Smooth muscle cell (in vitro differentiated cells): ENCODE data around the gene WNT3. TPM values are rescaled to one million over a fixed set of nuclear protein-coding genes. Genes with fewer than 3 reads are reported as not detected.

Experiments
- DNase-seq: peaks from one replicate; lab custom pipeline; 2025; ENCODE audit not compliant: unreplicated experiment; lab: John Stamatoyannopoulos, UW
- H2AFZ ChIP-seq: fragments of 200-600 bp; sonication (generic); 2 replicates; pipeline ENCODE4 v1.6.0; 2016; ENCODE audit warnings: antibody characterized with exemption, low read depth, mild to moderate bottlenecking
- H3F3A ChIP-seq: fragments of 200-600 bp; sonication (generic); 2 replicates; pipeline ENCODE4 v1.6.0; 2017; ENCODE audit warnings: antibody characterized with exemption, low read depth
- H3K27ac ChIP-seq: fragments of 200-600 bp; sonication (generic); 2 replicates; pipeline ENCODE4 v1.5.1; 2016; ENCODE audit warnings: low read depth, mild to moderate bottlenecking
- H3K27me3 ChIP-seq: fragments of 200-600 bp; sonication (generic); 2 replicates; pipeline ENCODE4 v1.6.1; 2016; ENCODE audit warnings: low read depth, mild to moderate bottlenecking
- H3K36me3 ChIP-seq: fragments of 200-600 bp; sonication (generic); 2 replicates; pipeline ENCODE4 v1.5.1; 2016; ENCODE audit warnings: low read depth
- H3K4me1 ChIP-seq: fragments of 200-600 bp; sonication (generic); 2 replicates; pipeline ENCODE4 v1.5.1; 2016; ENCODE audit warnings: low read depth
- H3K4me2 ChIP-seq: fragments of 200-600 bp; sonication (generic); 2 replicates; pipeline ENCODE4 v1.6.0; 2016; ENCODE audit warnings: mild to moderate bottlenecking
- H3K4me3 ChIP-seq: fragments of 200-600 bp; sonication (generic); 2 replicates; pipeline ENCODE4 v1.5.1; 2016; ENCODE audit warnings: mild to moderate bottlenecking
- H3K79me2 ChIP-seq: fragments of 200-600 bp; sonication (generic); 2 replicates; pipeline ENCODE4 v1.6.0; 2016; ENCODE audit warnings: low read depth, mild to moderate bottlenecking
- H3K9ac ChIP-seq: fragments of 200-600 bp; sonication (generic); 2 replicates; pipeline ENCODE4 v1.6.0; 2016; ENCODE audit warnings: low read depth
- H3K9me3 ChIP-seq: fragments of 200-600 bp; sonication (generic); replicated peaks from 2 replicates; pipeline ENCODE4 v1.5.1; 2016; ENCODE audit warnings: low read depth
- H4K20me1 ChIP-seq: fragments of 200-600 bp; sonication (generic); 2 replicates; pipeline ENCODE4 v1.6.0; 2016; ENCODE audit warnings: low read depth
- WGBS: methylation state at CpG from one replicate; pipeline ENCODE4 v1.1.7; 2016; ENCODE audit warnings: low lambda C conversion rate; 5-methylcytosine and 5-hydroxymethylcytosine counted together
- polyA plus RNA-seq: library from polyadenylated mRNA; unstranded; fragments of >200 nt; fragmentation: Nextera tagmentation; extraction: Ambion mirVana; gene quantifications from 2 replicates; pipeline ENCODE4 v1.2.1, GENCODE V29; 2016
- total RNA-seq: library from RNA; depleted of rRNA; stranded (reverse); fragments of >200 nt; gene quantifications from 2 replicates; pipeline ENCODE4 v1.2.3, GENCODE V29; 2014
- TF ChIP-seq, protein P1 (sequence below): fragments of 200-600 bp; sonication (generic); IDR thresholded peaks from 2 replicates; pipeline ENCODE4 v1.5.1; 2017; ENCODE audit warnings: borderline replicate concordance, mild to moderate bottlenecking, antibody characterized with exemption; ENCODE audit not compliant: insufficient read depth, poor library complexity, severe bottlenecking

WNT3 gene
- total and polyA plus RNA-seq, 2 experiments from 2014 or later = 2.9 to 6.2 TPM

DNA sequence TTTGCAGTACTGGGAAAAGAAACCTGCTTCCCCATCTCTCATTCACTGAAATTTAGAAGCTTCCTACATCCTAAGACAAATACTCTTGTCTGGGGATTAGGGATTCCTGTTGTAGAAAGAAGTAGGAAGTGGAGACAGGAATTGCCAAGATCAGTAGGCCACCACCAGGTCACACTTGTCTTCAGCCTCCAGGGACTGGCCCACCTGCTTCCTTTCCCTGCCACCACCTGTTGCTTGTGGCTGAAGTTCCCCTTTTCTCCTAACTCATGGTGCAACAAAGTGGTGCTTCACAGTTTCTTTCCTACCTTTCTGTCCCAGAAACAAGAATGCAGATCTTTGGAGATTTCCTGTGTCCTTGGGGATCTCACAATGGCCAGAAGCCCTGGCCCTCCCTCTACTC, 82.4 kb downstream of the WNT3 start:
- Histone ChIP-seq H3K79me2 (no peaks in the 10 kb centered on the region), H3K4me3 (no peak overlapping the region), H3K4me2 (no peak overlapping the region), H3K27ac (no peak overlapping the region), H3K36me3 (no peaks in the 10 kb centered on the region), H3K4me1 (peaks cover 25% of the 10 kb centered on the region), H2AFZ (no peak overlapping the region), H3F3A (no peaks in the 10 kb centered on the region), H3K9me3 (no peaks in the 10 kb centered on the region), H3K27me3 (no peaks in the 10 kb centered on the region), H4K20me1 (no peaks in the 10 kb centered on the region), H3K9ac (no peak overlapping the region)
- DNase-seq = no peak
- TF ChIP-seq, protein P1, sequence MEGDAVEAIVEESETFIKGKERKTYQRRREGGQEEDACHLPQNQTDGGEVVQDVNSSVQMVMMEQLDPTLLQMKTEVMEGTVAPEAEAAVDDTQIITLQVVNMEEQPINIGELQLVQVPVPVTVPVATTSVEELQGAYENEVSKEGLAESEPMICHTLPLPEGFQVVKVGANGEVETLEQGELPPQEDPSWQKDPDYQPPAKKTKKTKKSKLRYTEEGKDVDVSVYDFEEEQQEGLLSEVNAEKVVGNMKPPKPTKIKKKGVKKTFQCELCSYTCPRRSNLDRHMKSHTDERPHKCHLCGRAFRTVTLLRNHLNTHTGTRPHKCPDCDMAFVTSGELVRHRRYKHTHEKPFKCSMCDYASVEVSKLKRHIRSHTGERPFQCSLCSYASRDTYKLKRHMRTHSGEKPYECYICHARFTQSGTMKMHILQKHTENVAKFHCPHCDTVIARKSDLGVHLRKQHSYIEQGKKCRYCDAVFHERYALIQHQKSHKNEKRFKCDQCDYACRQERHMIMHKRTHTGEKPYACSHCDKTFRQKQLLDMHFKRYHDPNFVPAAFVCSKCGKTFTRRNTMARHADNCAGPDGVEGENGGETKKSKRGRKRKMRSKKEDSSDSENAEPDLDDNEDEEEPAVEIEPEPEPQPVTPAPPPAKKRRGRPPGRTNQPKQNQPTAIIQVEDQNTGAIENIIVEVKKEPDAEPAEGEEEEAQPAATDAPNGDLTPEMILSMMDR = no peak

GRCh38 chr17:46733837-46734475, 84.5 kb downstream of the WNT3 start:
- peak overlapping the region; percentile 34 for H3K4me2 ChIP-seq
- H3K36me3 ChIP-seq = no peaks in the 10 kb centered on the region
- no peaks in the 10 kb centered on the region for H3F3A ChIP-seq
- H3K9me3 ChIP-seq = no peaks in the 10 kb centered on the region
- H3K27ac ChIP-seq = peak overlapping the region; percentile 4
- WGBS = 93% methylated on average over 1 of the region's 1 CpG
- no peak for DNase-seq
- no peak overlapping the region for H3K4me3 ChIP-seq
- H3K9ac ChIP-seq = no peak overlapping the region
- H3K27me3 ChIP-seq = no peaks in the 10 kb centered on the region
- TF ChIP-seq, protein P1 = no peak
- H2AFZ ChIP-seq = no peak overlapping the region
- no peaks in the 10 kb centered on the region for H4K20me1 ChIP-seq
- H3K4me1 ChIP-seq = peaks cover 25% of the 10 kb centered on the region
- H3K79me2 ChIP-seq = no peaks in the 10 kb centered on the region

DNA sequence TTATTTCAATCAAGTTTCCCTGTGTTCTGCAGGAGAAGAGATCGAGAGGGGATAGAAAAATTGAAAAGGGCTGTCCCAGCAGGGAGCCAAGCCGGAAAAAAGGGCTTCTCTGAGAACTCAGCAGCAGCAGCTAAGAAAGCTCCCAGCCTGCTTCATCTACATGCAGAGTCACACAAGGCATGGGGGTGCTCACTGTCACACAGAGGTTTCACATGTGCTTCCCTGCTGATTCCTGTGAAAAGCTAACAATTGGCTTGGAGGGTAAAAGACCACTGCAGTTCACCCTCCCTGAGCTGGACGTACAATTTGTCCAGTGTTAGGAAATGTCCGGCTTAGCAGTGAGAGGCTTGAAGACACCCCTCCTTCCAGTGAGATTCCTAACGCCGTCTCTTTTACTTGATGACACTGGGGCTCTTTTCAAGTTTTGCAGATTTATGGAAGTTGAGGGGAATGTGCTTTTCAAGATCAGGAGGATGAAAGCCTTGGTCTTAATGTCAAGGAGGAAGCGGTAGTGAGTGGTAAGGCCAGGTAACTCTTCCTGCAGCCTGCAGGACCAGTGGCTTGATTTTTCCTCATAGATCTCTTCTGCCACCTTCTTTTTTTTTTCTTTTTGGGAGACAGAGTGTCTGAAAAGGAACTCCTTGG, 85.6 kb downstream of the WNT3 start:
- H3K79me2 ChIP-seq = no peaks in the 10 kb centered on the region
- H3K9ac ChIP-seq = no peak overlapping the region
- DNase-seq = no peak
- no peak overlapping the region for H2AFZ ChIP-seq
- H3K4me3 ChIP-seq = no peak overlapping the region
- no peak overlapping the region for H3K27ac ChIP-seq
- TF ChIP-seq, protein P1 = no peak
- H4K20me1 ChIP-seq = no peaks in the 10 kb centered on the region
- H3K9me3 ChIP-seq = no peaks in the 10 kb centered on the region
- no peaks in the 10 kb centered on the region for H3F3A ChIP-seq
- WGBS = 52% methylated on average over 7 of the region's 7 CpGs
- H3K4me2 ChIP-seq = no peak overlapping the region
- no peaks in the 10 kb centered on the region for H3K27me3 ChIP-seq
- peaks cover 25% of the 10 kb centered on the region for H3K4me1 ChIP-seq
- no peaks in the 10 kb centered on the region for H3K36me3 ChIP-seq

DNA sequence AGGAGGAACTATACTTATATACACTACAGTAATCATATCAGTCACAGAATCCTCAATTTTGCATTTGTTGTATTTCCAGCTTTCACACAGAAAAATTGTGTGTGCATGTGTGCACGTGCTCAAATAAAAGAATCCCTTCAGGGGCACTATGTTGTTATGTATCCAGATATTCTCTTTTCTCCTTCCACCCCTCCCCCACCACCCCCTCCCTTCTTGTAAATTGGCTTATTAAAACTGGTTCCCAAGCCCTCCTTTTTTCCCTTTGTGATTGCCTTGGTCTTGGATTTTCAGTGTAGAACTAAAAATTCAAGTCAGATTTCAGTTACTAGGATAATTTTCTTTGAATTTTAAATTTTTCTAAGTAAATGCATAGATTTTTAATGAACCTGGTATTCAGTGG, 86.3 kb downstream of the WNT3 start:
- Histone ChIP-seq H3K9me3 (no peaks in the 10 kb centered on the region), H3K79me2 (no peaks in the 10 kb centered on the region), H3K27me3 (no peaks in the 10 kb centered on the region), H3K36me3 (no peaks in the 10 kb centered on the region), H3K27ac (no peak overlapping the region), H4K20me1 (no peaks in the 10 kb centered on the region), H3K9ac (no peak overlapping the region), H3F3A (no peaks in the 10 kb centered on the region), H2AFZ (no peak overlapping the region), H3K4me2 (no peak overlapping the region), H3K4me3 (no peak overlapping the region), H3K4me1 (peaks cover 32% of the 10 kb centered on the region)
- 63% methylated on average over 1 of the region's 1 CpG for WGBS
- no peak for DNase-seq
- TF ChIP-seq, protein P1 = no peak
